GM19438 (cell line): ENCODE data around the gene MMP24OS.
A peak's percentile ranks its signal among the peaks of the same experiment; 100 is the strongest.

ENCODE experiments used
- ATAC-seq: cut with Tn5 transposase; IDR thresholded peaks from one replicate; pipeline ENCODE4 v1.9.1; 2021; ENCODE audit warnings: low read depth; ENCODE audit not compliant: unreplicated experiment

MMP24OS gene

GRCh38 chr20:35291654-35292503 lies 14.0 kb upstream of the MMP24OS start, which contains the start of gene FAM83C:
FAM83C (minus strand) TSS chr20:35292425; CDS start chr20:35292304, 121 bp downstream.
- ATAC-seq = no peak

GRCh38 chr20:35290887-35291417 lies 13.0 kb upstream of the MMP24OS start:
- no peak for ATAC-seq

- no peak for ATAC-seq
Measured at GRCh38 chr20:35290186-35290886, 12.4 kb upstream of the MMP24OS start.

DNA sequence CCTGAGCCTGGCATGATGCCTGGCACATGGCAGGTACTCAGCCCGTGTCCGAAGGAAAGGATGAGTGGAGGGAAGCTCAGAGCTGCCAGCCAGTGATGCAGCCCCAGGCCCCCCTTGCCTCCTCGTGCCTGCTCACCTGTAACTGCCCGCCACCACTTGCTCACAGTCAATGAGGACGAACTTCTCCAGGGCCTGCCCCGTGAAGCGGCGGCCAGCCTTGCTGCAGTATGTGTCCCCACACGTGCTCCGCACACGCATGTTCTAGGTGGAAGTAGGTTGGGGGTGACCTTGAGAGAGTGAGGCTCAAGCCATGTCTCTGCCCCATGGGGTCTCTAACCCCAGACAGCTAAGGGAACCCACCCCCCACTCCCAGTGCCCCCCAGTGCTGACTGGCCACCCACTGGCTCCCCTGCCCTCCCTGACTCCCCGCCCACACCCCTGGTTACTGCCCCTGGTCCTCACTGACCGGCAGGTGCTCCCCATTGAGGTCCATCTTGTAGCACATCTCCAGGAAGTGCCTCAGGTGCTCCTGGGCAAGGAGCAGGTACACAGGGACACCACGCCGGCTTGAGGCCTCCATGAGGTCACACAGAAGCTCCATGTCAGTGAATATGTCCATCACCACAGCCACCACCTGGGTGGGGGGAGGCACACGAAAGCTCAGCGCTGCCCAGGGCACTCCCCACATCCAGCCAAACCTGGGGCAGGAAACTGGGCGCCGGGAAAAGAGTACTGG lies 10.6 kb upstream of the MMP24OS start:
- no peak for ATAC-seq

- no peak for ATAC-seq
Measured at GRCh38 chr20:35287509-35288324, 9.8 kb upstream of the MMP24OS start.

GRCh38 chr20:35286899-35287508 lies 9.1 kb upstream of the MMP24OS start:
- no peak for ATAC-seq

- no peak for ATAC-seq
Measured at GRCh38 chr20:35286077-35286898, 8.4 kb upstream of the MMP24OS start.

DNA sequence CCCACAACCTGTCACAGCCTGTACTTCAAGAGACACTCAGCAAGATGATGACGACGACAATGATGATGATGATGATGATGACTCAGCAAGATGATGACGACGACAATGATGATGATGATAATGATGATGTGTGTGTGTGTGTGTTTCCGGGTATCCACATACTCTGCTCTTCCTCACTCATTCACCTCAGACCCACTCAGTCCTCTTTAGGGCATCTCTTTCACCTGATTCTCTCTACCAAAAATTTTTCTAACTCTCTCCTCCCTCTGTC lies 7.8 kb upstream of the MMP24OS start:
- no peak for ATAC-seq

DNA sequence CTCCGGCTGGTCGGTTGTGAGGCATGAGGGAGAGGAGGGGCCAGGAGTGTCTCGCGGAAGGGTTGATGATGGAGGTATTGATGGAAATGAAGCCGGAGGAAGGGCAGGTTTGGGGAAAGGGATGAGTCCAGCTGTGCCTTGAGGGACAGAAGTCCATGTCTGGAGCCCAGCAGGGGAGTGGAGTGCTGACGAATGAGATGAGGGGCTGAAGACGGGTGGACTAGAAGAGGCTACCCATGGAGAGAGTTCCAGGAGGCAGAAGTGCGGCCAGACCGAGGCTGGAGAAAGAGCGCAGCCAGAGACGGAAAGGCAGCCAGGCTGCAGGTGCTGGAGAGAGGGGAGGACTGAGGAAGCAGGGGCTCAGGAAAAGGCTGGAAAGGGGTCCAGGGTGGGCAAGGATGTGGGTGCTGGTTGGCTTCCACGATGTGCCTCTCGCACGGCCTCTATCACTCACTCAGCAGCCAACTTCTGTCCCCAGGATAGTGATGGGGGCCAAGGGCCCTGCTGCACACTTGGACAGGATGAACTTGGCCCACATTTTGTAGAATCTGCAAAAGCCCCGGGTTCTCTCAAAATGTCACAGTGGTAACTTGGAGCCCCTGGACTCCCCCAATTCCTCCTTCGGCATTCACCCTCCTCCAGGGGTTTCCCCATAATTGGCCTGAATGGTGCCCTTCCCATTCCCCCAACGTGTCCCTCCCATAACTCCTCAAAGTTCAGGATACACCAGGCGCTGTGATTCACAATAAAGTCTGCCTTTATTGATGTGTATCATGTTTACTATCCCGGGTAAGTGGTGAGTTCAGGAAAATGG lies 7.3 kb upstream of the MMP24OS start:
- no peak for ATAC-seq

DNA sequence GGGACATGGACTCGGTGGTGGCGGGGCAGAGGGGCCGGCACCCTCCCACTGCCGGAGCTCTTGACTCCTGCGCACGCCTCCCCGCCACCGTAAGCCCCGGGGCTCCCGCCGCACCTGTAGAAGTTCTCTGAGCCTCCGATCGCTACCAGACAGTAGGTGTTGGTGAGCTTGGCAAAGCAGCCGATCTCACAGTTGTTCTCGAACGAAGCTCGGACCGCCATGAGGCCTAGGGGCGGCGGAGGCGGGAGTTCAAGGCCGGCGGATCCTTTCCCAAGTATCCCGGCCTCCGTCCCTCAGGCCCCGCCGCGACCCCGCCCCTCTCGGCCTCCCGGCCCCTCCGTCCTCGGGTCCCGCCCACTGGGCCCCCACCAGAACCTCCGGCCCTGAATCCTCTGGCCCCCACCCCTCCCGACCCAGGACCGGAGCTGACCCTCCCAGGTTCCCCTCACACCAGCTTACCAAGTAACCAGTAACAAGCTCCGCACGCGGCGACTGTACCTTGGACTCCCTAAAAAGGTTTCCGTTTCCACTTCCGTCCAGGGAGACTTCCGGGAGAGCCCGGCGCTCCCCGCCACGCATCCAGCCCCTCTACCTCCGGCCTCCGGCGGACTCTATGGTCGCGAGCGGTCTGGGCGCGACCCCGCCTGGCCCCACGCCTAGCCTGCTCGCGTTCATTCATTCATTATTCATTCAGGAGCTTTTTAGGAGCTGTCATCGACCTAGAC lies 6.5 kb upstream of the MMP24OS start, which contains the start of gene EIF6:
TSS of gene EIF6 (minus strand) at position 506 of the 725 bp plus-strand sequence. CDS start at position 221, 285 bp downstream.
- peak; percentile 75 for ATAC-seq

DNA sequence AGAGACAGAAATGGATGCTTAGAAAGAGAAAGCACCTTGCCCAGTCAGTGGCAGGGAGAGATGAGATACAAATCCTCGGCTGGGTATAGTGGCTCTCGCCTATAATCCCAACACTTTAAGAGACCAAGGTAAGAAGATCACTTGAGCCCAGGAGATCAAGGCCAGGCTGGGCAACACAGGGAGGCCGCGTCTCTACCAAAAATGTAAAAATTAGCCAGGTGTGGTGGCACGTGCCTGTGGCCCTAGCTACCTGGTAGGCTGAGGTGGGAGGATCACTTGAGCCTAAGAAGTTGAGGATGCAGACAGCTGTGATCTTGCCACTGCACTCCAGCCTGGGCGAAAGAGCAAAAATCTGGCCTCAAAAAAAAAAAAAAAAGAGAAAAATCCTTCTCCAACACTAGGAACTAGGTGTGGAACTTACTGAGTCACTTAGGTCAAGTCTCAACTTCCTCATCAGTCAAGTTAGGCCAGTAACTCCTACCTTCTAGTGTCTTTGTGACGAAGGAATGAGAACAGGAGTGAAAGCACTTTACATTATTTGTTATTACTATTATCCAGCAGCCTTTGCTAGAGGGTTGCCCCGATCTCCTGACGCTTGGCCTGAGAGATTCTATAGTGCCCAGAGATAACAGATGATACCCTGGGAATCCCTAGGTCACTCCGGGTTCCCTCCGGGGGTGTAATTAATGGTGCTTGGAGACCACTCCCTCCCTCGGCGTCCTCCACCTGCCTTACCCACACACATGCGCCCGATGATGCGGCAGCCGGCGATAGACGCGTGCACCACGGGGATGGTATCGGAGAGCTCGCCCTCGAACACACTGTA lies 5.7 kb upstream of the MMP24OS start:
- ATAC-seq = no peak

DNA sequence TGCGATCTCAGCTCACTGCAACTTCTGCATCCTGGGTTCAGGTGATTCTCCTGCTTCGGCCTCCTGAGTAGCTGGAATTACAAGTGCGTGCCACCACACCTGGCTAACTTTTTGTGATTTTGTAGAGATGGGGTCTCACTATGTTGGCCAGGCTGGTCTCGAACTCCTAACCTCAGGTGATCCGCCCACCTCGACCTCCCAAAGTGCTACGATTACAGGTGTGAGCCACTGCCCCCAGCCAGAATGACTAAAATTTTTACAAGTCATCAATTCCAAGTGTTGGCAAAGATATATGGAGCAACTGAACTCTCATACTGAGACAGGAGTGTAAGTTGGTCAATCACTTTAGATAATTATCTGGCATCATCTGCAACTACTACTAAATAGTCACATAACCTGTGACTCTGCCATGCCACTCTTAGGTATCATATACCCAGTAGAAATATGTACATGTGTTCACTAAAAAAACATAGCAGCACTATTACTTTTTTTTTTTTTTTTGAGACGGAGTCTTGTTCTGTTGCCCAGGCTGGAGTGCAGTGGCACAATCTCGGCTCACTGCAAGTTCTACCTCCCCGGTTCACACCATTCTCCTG lies 3.7 kb upstream of the MMP24OS start:
- ATAC-seq = no peak

GRCh38 chr20:35280523-35280922 lies 2.6 kb upstream of the MMP24OS start:
- no peak for ATAC-seq

DNA sequence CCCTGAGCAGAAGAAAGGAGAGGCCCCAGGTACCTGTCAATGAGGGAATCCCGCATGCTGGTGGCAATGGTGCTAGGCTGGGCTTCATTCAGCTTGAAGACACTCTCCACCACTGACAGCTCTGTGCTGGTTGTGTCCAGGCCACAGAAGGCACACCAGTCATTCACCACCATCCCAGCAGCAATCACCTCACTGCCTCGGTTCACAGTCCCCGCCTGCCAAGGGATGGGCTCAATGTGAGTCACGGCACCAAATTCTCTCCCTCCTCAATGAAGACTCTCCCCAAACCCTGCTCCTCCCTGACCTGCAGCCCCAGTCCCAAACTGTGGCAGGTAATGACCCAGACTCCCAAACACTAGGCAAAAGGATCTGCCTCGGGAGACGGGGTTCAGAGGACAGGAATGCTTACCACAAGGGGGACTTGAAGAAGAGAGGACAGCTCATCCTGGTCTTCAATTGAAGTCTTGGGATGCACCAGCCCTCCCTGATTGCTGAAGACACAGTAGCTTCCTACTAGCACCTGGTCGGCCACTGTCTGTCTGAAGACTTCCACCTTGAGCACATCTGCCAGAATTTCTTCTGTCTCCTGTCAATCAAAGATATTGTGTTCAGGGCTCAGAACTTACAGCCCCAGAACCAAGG lies 1.7 kb upstream of the MMP24OS start:
- no peak for ATAC-seq

- no peak for ATAC-seq
Measured at GRCh38 chr20:35279040-35279439, 1.1 kb upstream of the MMP24OS start.

DNA sequence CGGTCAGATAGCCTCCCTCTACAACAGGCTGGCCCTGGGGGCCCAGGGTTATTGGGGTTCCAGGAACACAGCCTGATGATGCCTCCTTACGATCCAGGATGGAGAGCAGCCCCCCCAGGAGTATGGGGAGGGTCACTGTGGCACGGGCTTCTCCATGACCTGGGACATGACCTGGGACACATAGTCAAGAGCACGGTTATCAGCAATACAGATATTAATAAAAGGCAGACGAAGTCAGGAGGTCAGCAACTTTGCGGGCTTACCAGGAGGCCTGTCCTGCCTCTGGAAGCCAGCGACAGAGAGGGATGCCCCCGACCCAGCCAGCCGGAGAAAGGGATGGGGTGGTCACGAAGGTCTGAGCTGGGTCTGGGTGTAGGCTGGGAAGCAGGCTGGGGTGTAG lies 795 bp downstream of the MMP24OS start:
- no peak for ATAC-seq
